Endothelial cell of umbilical vein (primary cell): ENCODE results near the gene SFMBT2.

Source experiments
- EZH2 ChIP-seq: IDR thresholded peaks from 2 replicates; pipeline ENCODE4 v1.6.1; 2012; ENCODE audit warnings: borderline replicate concordance, low read depth, mild to moderate bottlenecking, moderate library complexity, low read length, inconsistent platforms; ENCODE audit not compliant: severe bottlenecking
- JUN ChIP-seq: IDR thresholded peaks from 2 replicates; pipeline ENCODE4 v1.6.1; 2011; ENCODE audit warnings: borderline replicate concordance, low read depth; ENCODE audit not compliant: insufficient read length, insufficient read depth
- MYC ChIP-seq: IDR thresholded peaks from one replicate; pipeline ENCODE4 v1.6.1; 2011; ENCODE audit warnings: mild to moderate bottlenecking, low read depth, low read length
- POLR2A ChIP-seq: IDR thresholded peaks from 2 replicates; pipeline ENCODE4 v1.6.1; 2012; ENCODE audit warnings: low read depth, mild to moderate bottlenecking, control low read depth, low read length
- POLR2AphosphoS5 ChIP-seq: IDR thresholded peaks from 2 replicates; pipeline ENCODE4 v1.6.1; 2012; ENCODE audit warnings: low read depth, mild to moderate bottlenecking, control low read depth, low read length, moderate library complexity; ENCODE audit not compliant: insufficient read depth
- TF ChIP-seq, protein P1 (sequence below), 2 donors: IDR thresholded peaks; 1 replicate in 1 of 2; 2 replicates in 1 of 2; pipeline ENCODE4 v1.5.1; 2011; ENCODE audit warnings: low read length in 2 of 2, mild to moderate bottlenecking in 2 of 2, moderate library complexity in 2 of 2, control low read depth in 1 of 2, inconsistent platforms in 1 of 2, low read depth in 1 of 2; ENCODE audit not compliant: insufficient read depth in 1 of 2; ENCODE audit errors: extremely low read depth in 1 of 2
- TF ChIP-seq, protein P2 (sequence below): IDR thresholded peaks from 2 replicates; pipeline ENCODE4 v1.6.1; 2011; ENCODE audit not compliant: insufficient read depth, insufficient read length

DNA sequence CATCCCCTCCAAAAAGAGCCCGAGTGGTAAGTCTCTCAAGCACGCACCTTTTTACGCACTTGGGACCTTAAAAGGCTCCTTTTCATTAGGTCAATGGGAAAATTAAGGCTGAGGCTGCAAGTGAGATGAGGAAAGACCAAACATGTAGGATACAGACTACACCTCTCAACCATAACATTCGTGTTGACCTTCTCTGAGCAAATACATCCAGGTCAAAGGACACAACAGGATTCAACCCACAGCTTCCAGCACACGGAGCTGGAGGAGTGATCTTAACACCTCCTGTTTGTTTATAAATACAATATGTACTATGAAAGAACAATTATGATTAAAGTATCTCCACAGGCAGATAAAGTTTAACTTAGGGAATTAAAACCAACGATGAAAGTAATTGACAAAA lies 9.7 kb downstream of the SFMBT2 start:
- TF ChIP-seq, protein P1, sequence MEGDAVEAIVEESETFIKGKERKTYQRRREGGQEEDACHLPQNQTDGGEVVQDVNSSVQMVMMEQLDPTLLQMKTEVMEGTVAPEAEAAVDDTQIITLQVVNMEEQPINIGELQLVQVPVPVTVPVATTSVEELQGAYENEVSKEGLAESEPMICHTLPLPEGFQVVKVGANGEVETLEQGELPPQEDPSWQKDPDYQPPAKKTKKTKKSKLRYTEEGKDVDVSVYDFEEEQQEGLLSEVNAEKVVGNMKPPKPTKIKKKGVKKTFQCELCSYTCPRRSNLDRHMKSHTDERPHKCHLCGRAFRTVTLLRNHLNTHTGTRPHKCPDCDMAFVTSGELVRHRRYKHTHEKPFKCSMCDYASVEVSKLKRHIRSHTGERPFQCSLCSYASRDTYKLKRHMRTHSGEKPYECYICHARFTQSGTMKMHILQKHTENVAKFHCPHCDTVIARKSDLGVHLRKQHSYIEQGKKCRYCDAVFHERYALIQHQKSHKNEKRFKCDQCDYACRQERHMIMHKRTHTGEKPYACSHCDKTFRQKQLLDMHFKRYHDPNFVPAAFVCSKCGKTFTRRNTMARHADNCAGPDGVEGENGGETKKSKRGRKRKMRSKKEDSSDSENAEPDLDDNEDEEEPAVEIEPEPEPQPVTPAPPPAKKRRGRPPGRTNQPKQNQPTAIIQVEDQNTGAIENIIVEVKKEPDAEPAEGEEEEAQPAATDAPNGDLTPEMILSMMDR (IDR thresholded peaks at IDR 0.05; ENCODE audit: extremely low read depth in 1 of 2, insufficient read depth in 1 of 2, low read depth in 1 of 2, low read length in 2 of 2), result no peak
- TF ChIP-seq JUN, result no peak
- no peak for TF ChIP-seq EZH2
- TF ChIP-seq POLR2A, result no peak
- TF ChIP-seq POLR2AphosphoS5, result no peak
- TF ChIP-seq, protein P2, sequence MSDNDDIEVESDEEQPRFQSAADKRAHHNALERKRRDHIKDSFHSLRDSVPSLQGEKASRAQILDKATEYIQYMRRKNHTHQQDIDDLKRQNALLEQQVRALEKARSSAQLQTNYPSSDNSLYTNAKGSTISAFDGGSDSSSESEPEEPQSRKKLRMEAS, result no peak
- TF ChIP-seq MYC, result no peak
